H9 (cell line): ENCODE results near the gene TUBA3E. TPM values are rescaled to one million over a fixed set of nuclear protein-coding genes. Genes with fewer than 3 reads are reported as not detected.
"Not testable (repeated sequence)": the region's sequence is repeated elsewhere in the genome, so short reads cannot be mapped to it uniquely, and the experiment has no call there.

Experiments
- DNase-seq: peaks from one replicate; pipeline ENCODE4 v3.0.0-alpha.2; 2017
- H2AFZ ChIP-seq: one replicate; pipeline ENCODE4 v1.6.1; 2013; ENCODE audit warnings: mild to moderate bottlenecking, low read length, control low read depth, moderate library complexity
- H2AK5ac ChIP-seq: 2 replicates; pipeline ENCODE4 v1.6.1; 2013; ENCODE audit warnings: low read length, control low read depth, mixed read lengths; ENCODE audit not compliant: insufficient read length
- H2BK120ac ChIP-seq: one replicate; pipeline ENCODE4 v1.6.1; 2013; ENCODE audit warnings: low read depth, mild to moderate bottlenecking, low read length, control low read depth, inconsistent platforms; ENCODE audit not compliant: poor library complexity, severe bottlenecking
- H2BK12ac ChIP-seq: 2 replicates; pipeline ENCODE4 v1.6.1; 2013; ENCODE audit warnings: low read length, control low read depth, mixed read lengths, low read depth; ENCODE audit not compliant: insufficient read length
- H2BK15ac ChIP-seq: 2 replicates; pipeline ENCODE4 v1.6.1; 2013; ENCODE audit warnings: low read depth, low read length, control low read depth
- H2BK20ac ChIP-seq: one replicate; pipeline ENCODE4 v1.6.1; 2013; ENCODE audit warnings: low read depth, mild to moderate bottlenecking, low read length, control low read depth, inconsistent platforms; ENCODE audit not compliant: poor library complexity, severe bottlenecking
- H2BK5ac ChIP-seq: 2 replicates; pipeline ENCODE4 v1.6.1; 2013; ENCODE audit warnings: low read length, control low read depth, mixed read lengths; ENCODE audit not compliant: insufficient read length
- H3K14ac ChIP-seq: 2 replicates; pipeline ENCODE4 v1.6.1; 2013; ENCODE audit warnings: low read length, control low read depth; ENCODE audit not compliant: insufficient read depth
- H3K18ac ChIP-seq: 2 replicates; pipeline ENCODE4 v1.6.1; 2013; ENCODE audit warnings: low read depth, mild to moderate bottlenecking, mixed read lengths, low read length, control low read depth; ENCODE audit not compliant: insufficient read length
- H3K23ac ChIP-seq: 2 replicates; pipeline ENCODE4 v1.6.1; 2013; ENCODE audit warnings: low read length, control low read depth, mixed read lengths, low read depth; ENCODE audit not compliant: insufficient read length
- H3K23me2 ChIP-seq: 2 replicates; pipeline ENCODE4 v1.6.1; 2013; ENCODE audit warnings: low read depth, mild to moderate bottlenecking, mixed read lengths, low read length, control low read depth; ENCODE audit not compliant: insufficient read length, poor library complexity, severe bottlenecking
- H3K27ac ChIP-seq: 2 replicates; pipeline ENCODE4 v1.5.1; 2013; ENCODE audit warnings: low read length, control low read depth, mixed read lengths, low read depth; ENCODE audit not compliant: insufficient read length
- H3K27me3 ChIP-seq: 2 replicates; pipeline ENCODE4 v1.6.1; 2013; ENCODE audit warnings: low read length, control low read depth, inconsistent platforms; ENCODE audit not compliant: insufficient read depth
- H3K4ac ChIP-seq: 2 replicates; pipeline ENCODE4 v1.6.1; 2013; ENCODE audit warnings: low read depth, mild to moderate bottlenecking, control low read depth, inconsistent platforms, low read length, moderate library complexity
- H3K4me1 ChIP-seq: 2 replicates; pipeline ENCODE4 v1.6.1; 2013; ENCODE audit warnings: low read length, control low read depth, inconsistent platforms; ENCODE audit not compliant: insufficient read depth
- H3K4me2 ChIP-seq: 2 replicates; pipeline ENCODE4 v1.6.1; 2013; ENCODE audit warnings: low read length, control low read depth, mixed read lengths; ENCODE audit not compliant: insufficient read length, insufficient read depth
- H3K56ac ChIP-seq: 2 replicates; pipeline ENCODE4 v1.6.1; 2013; ENCODE audit warnings: low read depth, mild to moderate bottlenecking, mixed read lengths, low read length, control low read depth; ENCODE audit not compliant: insufficient read length
- H3K79me1 ChIP-seq: 2 replicates; pipeline ENCODE4 v1.6.1; 2013; ENCODE audit warnings: low read depth, mild to moderate bottlenecking, moderate library complexity, low read length, control low read depth, inconsistent platforms; ENCODE audit not compliant: insufficient read depth, poor library complexity, severe bottlenecking
- H3K79me2 ChIP-seq: 2 replicates; pipeline ENCODE4 v1.6.1; 2013; ENCODE audit warnings: low read length, control low read depth, inconsistent platforms; ENCODE audit not compliant: insufficient read depth
- H3K9ac ChIP-seq: 2 replicates; pipeline ENCODE4 v1.6.1; 2013; ENCODE audit warnings: low read length, control low read depth, mixed read lengths; ENCODE audit not compliant: insufficient read length; ENCODE audit errors: extremely low read depth
- H3K9me3 ChIP-seq: one replicate; pipeline ENCODE4 v1.6.1; 2013; ENCODE audit warnings: low read depth, low read length, inconsistent platforms; ENCODE audit not compliant: control insufficient read depth
- H3T11ph ChIP-seq: one replicate; pipeline ENCODE4 v1.6.1; 2013; ENCODE audit warnings: mild to moderate bottlenecking, low read length, control low read depth, inconsistent platforms
- H4K20me1 ChIP-seq: one replicate; pipeline ENCODE4 v1.6.1; 2013; ENCODE audit not compliant: control insufficient read depth, insufficient read length, insufficient read depth
- H4K5ac ChIP-seq: 2 replicates; pipeline ENCODE4 v1.6.1; 2013; ENCODE audit warnings: low read depth, mild to moderate bottlenecking, mixed read lengths, low read length, control low read depth; ENCODE audit not compliant: insufficient read length
- H4K8ac ChIP-seq: replicated peaks from 2 replicates; pipeline ENCODE4 v1.6.1; 2013; ENCODE audit warnings: low read length, control low read depth, mixed read lengths, low read depth; ENCODE audit not compliant: insufficient read length
- H4K91ac ChIP-seq: 2 replicates; pipeline ENCODE4 v1.6.1; 2013; ENCODE audit warnings: low read depth, mild to moderate bottlenecking, moderate library complexity, mixed read lengths, low read length, control low read depth; ENCODE audit not compliant: insufficient read length
- H3K27ac Mint-ChIP-seq, 3 experiments: 2 replicates in 2 of 3; 3 replicates in 1 of 3; pipeline ENCODE4 v1.8.0; 2020 to 2021; ENCODE audit warnings: mixed read lengths in 3 of 3, mild to moderate bottlenecking in 1 of 3, moderate library complexity in 1 of 3
- H3K27me3 Mint-ChIP-seq: 2 replicates; pipeline ENCODE4 v1.8.0; 2021; ENCODE audit warnings: low read depth, mild to moderate bottlenecking, moderate library complexity, mixed read lengths
- H3K36me3 Mint-ChIP-seq, 3 experiments: 2 replicates in 2 of 3; 3 replicates in 1 of 3; pipeline ENCODE4 v1.8.0; 2020 to 2021; ENCODE audit warnings: low read depth in 3 of 3, mixed read lengths in 3 of 3; ENCODE audit not compliant: insufficient read depth in 1 of 3
- H3K4me1 Mint-ChIP-seq, 2 experiments: 2 replicates each; pipeline ENCODE4 v1.8.0; 2020; ENCODE audit warnings: mixed read lengths in 2 of 2
- H3K4me3 Mint-ChIP-seq, 2 experiments: 2 replicates in 1 of 2; 3 replicates in 1 of 2; pipeline ENCODE4 v1.8.0; 2020 to 2021; ENCODE audit warnings: mild to moderate bottlenecking in 2 of 2, mixed read lengths in 2 of 2, moderate library complexity in 1 of 2
- H3K9me3 Mint-ChIP-seq, 2 experiments: 2 replicates in 1 of 2; 3 replicates in 1 of 2; pipeline ENCODE4 v1.8.0; 2020; ENCODE audit warnings: mild to moderate bottlenecking in 2 of 2, mixed read lengths in 2 of 2, moderate library complexity in 1 of 2
- CTCF ChIP-seq: fragments of 200-600 bp; sonication (generic); conservative IDR thresholded peaks from 3 replicates; pipeline ENCODE4 v1.8.0; 2021; ENCODE audit warnings: antibody characterized with exemption, mild to moderate bottlenecking
- WGBS: extraction: QIAGEN DNeasy Blood & Tissue Kit; methylation state at CpG from one replicate; pipeline ENCODE4 v1.1.7; 2013; ENCODE audit warnings: missing lambda C conversion rate, low lambda C conversion rate, mixed read lengths; ENCODE audit not compliant: insufficient read length; ENCODE audit errors: extremely low coverage; 5-methylcytosine and 5-hydroxymethylcytosine counted together
- total RNA-seq: library from RNA; stranded (reverse); gene quantifications from 2 replicates; pipeline ENCODE4 v1.2.1, GENCODE V29; 2021

The TUBA3E gene
- total RNA-seq, 1 experiment from 2014 or later: 0.26 TPM

- Mint-ChIP-seq H3K27me3 (no peaks in the 10 kb centered on the region; the same call in 1 of the 2 replicates), H3K4me3 (no peak overlapping the region), H3K9me3 (no peaks in the 10 kb centered on the region), H3K36me3 (peaks cover 6 to 48% (median 37%) of the 10 kb centered on the region in 3 experiments; a peak in 6 of 7 replicates), H3K4me1 (peaks cover 0 to 6% of the 10 kb centered on the region in 2 experiments; a peak in 2 of 4 replicates), H3K27ac (peak overlapping the region in 1 of 3 experiments; percentile 51; a peak in 1 of 7 replicates)
- Histone ChIP-seq H3K23me2 (no peaks in the 10 kb centered on the region), H4K91ac (no peak overlapping the region), H3K9ac (no peak overlapping the region), H4K20me1 (no peaks in the 10 kb centered on the region), H2BK20ac (no peak overlapping the region), H2BK12ac (no peak overlapping the region), H3T11ph (no peak overlapping the region), H3K79me1 (no peaks in the 10 kb centered on the region), H3K4me2 (no peak overlapping the region), H3K4ac (no peak overlapping the region), H4K5ac (no peak overlapping the region), H3K27ac (no peak overlapping the region), H2AFZ (no peak overlapping the region), H2BK15ac (no peak overlapping the region), H3K56ac (no peak overlapping the region), H3K9me3 (no peaks in the 10 kb centered on the region), H3K18ac (no peak overlapping the region), H3K23ac (no peak overlapping the region), H2BK120ac (no peak overlapping the region), H2AK5ac (no peak overlapping the region), H3K27me3 (no peaks in the 10 kb centered on the region), H3K14ac (no peak overlapping the region), H4K8ac (no peak overlapping the region), H3K79me2 (no peaks in the 10 kb centered on the region), H2BK5ac (no peak overlapping the region), H3K4me1 (no peaks in the 10 kb centered on the region)
- WGBS: no CpG with 5 or more reads among the region's 9 CpGs
- TF ChIP-seq CTCF: no peak
- DNase-seq: no peak
These were observed 39.6 kb downstream of the TUBA3E start for GRCh38 chr2:130158631-130159030.

DNA sequence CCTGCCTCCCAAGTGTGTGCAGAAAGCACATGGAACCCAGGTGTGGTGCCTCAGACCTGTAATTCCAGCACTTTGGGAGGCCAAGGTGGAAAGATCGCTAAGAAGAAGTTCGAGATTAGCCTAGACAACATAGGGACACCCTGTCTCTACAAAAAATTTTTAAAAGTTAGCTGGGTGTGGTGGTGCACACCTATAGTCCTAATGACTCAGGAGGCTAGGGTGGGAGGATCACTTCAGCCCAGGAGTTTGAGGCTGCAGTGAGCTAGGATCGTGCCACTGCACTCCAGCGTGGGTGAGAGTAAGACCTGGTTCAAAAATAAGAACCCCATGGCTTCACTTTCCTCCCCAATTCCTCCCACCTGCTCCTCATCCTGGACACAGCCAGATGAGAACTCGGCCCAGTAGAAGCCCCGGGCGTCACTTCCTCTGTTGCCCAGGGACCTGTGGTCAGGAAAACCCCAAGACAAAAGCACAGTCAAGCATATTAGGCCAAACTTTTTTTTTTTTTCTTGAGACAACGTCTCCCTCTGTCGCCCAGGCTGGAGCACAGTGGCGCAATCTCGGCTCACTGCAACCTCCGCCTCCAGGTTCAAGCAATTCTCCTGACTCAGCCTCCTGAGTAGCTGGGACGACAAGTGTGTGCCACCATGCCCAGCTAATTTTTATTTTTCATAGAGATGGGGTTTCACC, 40.3 kb downstream of the TUBA3E start:
- WGBS: no CpG with 5 or more reads among the region's 13 CpGs
- not testable (repeated sequence) for H3K23me2 ChIP-seq, H3K9ac ChIP-seq, H3K56ac ChIP-seq, H3T11ph ChIP-seq, H2BK5ac ChIP-seq, H2BK120ac ChIP-seq, H4K5ac ChIP-seq, H3K4me3 Mint-ChIP-seq, H3K27ac ChIP-seq, H3K27me3 Mint-ChIP-seq, H2AFZ ChIP-seq, H2BK15ac ChIP-seq, H2BK12ac ChIP-seq, H3K4me1 ChIP-seq, H3K23ac ChIP-seq, H2BK20ac ChIP-seq, H4K8ac ChIP-seq, H3K9me3 Mint-ChIP-seq, H3K79me2 ChIP-seq, H3K79me1 ChIP-seq, H3K9me3 ChIP-seq, H4K20me1 ChIP-seq, H3K14ac ChIP-seq, H3K4me2 ChIP-seq, H2AK5ac ChIP-seq, H4K91ac ChIP-seq, H3K4ac ChIP-seq, DNase-seq, H3K27me3 ChIP-seq, H3K18ac ChIP-seq, H3K4me1 Mint-ChIP-seq
- Mint-ChIP-seq H3K27ac (peak overlapping the region in 1 of 3 experiments; percentile 51; a peak in 1 of 7 replicates), H3K36me3 (peaks cover 8 to 48% (median 40%) of the 10 kb centered on the region in 3 experiments; a peak in 6 of 7 replicates)
